Measurements from ENCODE around the gene ENPEP.

The ENPEP gene

DNA sequence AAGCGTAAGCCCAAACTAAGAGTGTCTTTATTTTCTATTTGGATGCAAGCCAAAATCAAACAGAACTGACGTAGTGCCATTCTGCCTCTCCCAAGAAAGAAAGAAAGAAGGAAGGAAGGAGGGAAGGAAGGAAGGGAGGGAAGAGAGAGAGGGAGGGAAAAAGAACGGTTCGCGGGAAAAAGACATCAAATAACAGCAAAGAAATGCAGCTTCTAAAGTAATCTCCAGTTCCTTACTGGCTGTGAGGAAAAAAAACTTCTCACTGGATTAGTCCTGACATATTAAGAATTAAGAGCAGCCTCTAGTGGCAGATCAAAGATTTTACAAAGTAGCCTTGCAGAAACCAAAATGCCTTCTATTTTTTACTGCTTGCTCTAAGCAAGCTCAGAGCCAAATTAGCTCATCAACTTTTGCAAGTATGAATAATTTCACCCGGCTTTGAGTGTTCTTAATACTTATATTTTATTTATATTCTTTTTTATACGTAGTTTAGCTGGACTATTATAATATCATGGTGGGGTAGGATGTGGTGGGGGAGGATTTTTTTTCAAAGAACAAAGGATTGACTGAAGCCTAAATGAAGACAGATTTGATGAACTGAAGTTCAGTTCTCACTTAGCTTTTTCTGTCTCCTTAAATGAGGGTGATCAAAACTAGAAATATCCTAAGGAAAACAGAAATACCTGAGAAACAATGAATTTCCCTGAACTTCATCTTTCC, 110.3 kb downstream of the ENPEP start:
- H3K4me1 ChIP-seq (ENCODE audit: control insufficient read depth in 1 of 2, insufficient read depth in 1 of 2, low read depth in 1 of 2, low read length in 1 of 2) = no peaks in the 10 kb centered on the region
- no peak overlapping the region for H3K27ac ChIP-seq
- H3K27me3 ChIP-seq = no peaks in the 10 kb centered on the region
- TF ChIP-seq, protein P1, sequence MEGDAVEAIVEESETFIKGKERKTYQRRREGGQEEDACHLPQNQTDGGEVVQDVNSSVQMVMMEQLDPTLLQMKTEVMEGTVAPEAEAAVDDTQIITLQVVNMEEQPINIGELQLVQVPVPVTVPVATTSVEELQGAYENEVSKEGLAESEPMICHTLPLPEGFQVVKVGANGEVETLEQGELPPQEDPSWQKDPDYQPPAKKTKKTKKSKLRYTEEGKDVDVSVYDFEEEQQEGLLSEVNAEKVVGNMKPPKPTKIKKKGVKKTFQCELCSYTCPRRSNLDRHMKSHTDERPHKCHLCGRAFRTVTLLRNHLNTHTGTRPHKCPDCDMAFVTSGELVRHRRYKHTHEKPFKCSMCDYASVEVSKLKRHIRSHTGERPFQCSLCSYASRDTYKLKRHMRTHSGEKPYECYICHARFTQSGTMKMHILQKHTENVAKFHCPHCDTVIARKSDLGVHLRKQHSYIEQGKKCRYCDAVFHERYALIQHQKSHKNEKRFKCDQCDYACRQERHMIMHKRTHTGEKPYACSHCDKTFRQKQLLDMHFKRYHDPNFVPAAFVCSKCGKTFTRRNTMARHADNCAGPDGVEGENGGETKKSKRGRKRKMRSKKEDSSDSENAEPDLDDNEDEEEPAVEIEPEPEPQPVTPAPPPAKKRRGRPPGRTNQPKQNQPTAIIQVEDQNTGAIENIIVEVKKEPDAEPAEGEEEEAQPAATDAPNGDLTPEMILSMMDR (IDR thresholded peaks at IDR 0.05) = no peak
- no peak overlapping the region for H3K4me3 ChIP-seq (ENCODE audit: low read depth in 1 of 2, low read length in 1 of 2)
- no peaks in the 10 kb centered on the region for H3K9me3 ChIP-seq
- no peaks in the 10 kb centered on the region for H3K36me3 ChIP-seq

DNA sequence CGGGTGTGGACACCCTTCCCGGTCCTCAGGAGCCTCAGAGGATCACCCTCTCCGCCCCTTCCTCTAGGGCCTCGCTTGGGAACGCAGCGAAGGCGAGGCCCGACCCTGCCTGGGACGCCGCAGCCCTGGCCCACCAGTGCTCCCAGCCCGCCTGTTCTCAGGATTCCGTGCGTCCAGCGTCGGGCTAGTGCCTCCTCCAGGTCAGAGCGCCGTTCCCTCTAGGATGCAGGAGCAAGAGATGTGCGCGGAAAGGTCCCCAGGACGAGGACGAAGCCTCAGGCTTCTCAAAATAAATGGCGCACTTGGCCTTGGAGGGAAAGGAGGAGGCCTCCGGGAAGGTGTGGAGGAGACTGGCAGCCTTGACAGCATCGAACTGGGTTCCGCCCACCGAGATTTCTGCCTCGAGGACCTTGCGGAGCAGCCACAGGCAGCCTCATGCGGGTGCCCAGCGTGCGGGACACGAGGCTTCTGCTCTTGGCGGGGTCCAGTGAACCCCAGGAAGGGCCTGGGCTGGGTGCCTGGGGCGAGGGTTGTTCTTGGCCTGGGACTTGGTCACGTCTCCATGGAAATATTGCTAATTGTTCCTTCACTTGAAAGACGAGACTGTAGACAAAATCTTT, 111.8 kb downstream of the ENPEP start:
- no peaks in the 10 kb centered on the region for H3K27me3 ChIP-seq
- no peak overlapping the region for H3K27ac ChIP-seq
- no peaks in the 10 kb centered on the region for H3K4me1 ChIP-seq (ENCODE audit: control insufficient read depth in 1 of 2, insufficient read depth in 1 of 2, low read depth in 1 of 2, low read length in 1 of 2)
- TF ChIP-seq, protein P1 (IDR thresholded peaks at IDR 0.05) = no peak
- H3K36me3 ChIP-seq = no peaks in the 10 kb centered on the region
- H3K4me3 ChIP-seq (ENCODE audit: low read depth in 1 of 2, low read length in 1 of 2) = no peak overlapping the region
- no peaks in the 10 kb centered on the region for H3K9me3 ChIP-seq

DNA sequence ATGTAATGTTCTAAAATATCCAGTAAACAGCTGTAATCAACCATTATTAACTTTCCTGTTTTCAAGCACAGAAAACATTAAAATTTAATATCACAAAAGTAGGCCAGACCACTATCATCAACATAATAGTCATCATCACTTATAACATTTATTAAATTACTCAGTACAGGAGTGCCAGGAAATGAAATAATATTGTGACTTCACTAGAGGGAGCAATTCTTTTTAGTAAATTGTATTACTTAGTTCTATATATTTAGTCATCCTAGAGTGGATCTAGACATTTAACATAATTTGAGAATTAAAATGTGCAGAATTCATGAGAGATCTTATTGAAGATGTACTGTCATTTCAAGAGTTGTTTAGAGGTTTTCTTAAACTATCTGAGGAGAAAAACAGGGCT, 113.3 kb downstream of the ENPEP start:
- H3K27me3 ChIP-seq = no peaks in the 10 kb centered on the region
- H3K9me3 ChIP-seq = no peaks in the 10 kb centered on the region
- H3K4me1 ChIP-seq (ENCODE audit: control insufficient read depth in 1 of 2, insufficient read depth in 1 of 2, low read depth in 1 of 2, low read length in 1 of 2) = no peaks in the 10 kb centered on the region
- H3K4me3 ChIP-seq (ENCODE audit: low read depth in 1 of 2, low read length in 1 of 2) = no peak overlapping the region
- no peak overlapping the region for H3K27ac ChIP-seq
- TF ChIP-seq, protein P1 (IDR thresholded peaks at IDR 0.05) = no peak
- no peaks in the 10 kb centered on the region for H3K36me3 ChIP-seq

DNA sequence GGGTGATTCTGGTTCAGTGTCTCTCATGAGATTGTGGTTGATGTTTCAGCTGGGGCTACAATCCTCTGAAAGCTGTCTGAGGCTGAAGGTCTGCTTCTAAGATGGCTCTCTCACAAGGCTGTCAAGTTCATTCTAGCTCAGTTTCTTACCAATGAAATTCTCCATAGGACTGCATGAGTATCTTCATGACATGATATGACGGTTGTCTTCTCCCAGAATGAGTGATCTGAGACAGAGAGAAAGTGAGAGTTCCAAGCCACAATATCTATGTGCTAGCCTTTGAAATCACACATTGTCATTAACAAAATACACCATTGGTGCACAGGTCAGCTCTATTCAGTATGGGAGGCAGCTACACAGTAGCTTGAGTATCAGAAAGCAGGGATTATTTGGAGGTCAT, 119.6 kb downstream of the ENPEP start:
- H3K4me3 ChIP-seq (ENCODE audit: low read depth in 1 of 2, low read length in 1 of 2) = no peak overlapping the region
- TF ChIP-seq, protein P1 (IDR thresholded peaks at IDR 0.05) = no peak
- H3K9me3 ChIP-seq = no peaks in the 10 kb centered on the region
- H3K36me3 ChIP-seq = no peaks in the 10 kb centered on the region
- H3K27ac ChIP-seq = no peak overlapping the region
- no peaks in the 10 kb centered on the region for H3K4me1 ChIP-seq (ENCODE audit: control insufficient read depth in 1 of 2, insufficient read depth in 1 of 2, low read depth in 1 of 2, low read length in 1 of 2)
- peaks cover 3% of the 10 kb centered on the region for H3K27me3 ChIP-seq

DNA sequence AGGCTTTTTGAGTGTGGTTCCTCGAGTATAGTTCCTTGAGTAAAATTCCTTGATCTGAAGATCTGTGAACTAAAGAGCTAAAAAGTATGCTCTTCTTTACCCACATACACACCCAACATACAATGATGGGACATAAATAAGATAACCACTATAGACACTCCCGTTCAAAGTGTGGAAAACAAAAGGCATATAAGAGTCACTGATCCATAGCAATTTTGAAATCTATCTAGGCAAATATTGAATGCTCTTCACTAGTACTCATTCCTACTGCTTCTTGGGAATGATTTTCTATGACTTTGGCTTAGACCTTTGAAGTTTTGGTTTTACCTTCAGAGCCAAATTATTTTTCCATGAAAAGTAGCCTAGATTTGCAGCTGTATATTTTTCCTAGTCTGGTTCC, 120.5 kb downstream of the ENPEP start:
- no peaks in the 10 kb centered on the region for H3K4me1 ChIP-seq (ENCODE audit: control insufficient read depth in 1 of 2, insufficient read depth in 1 of 2, low read depth in 1 of 2, low read length in 1 of 2)
- peaks cover 7% of the 10 kb centered on the region for H3K27me3 ChIP-seq
- no peak overlapping the region for H3K27ac ChIP-seq
- TF ChIP-seq, protein P1 (IDR thresholded peaks at IDR 0.05) = no peak
- no peaks in the 10 kb centered on the region for H3K36me3 ChIP-seq
- H3K4me3 ChIP-seq (ENCODE audit: low read depth in 1 of 2, low read length in 1 of 2) = no peak overlapping the region
- H3K9me3 ChIP-seq = no peaks in the 10 kb centered on the region
